DMS114 treated with DMSO at 0.1 percent for 48 hours (cell line): ENCODE data around the gene STARD10.

Experiments
- DNase-seq: peaks from one replicate; lab custom pipeline; 2025; ENCODE audit not compliant: unreplicated experiment; lab: John Stamatoyannopoulos, UW

The STARD10 gene

DNA sequence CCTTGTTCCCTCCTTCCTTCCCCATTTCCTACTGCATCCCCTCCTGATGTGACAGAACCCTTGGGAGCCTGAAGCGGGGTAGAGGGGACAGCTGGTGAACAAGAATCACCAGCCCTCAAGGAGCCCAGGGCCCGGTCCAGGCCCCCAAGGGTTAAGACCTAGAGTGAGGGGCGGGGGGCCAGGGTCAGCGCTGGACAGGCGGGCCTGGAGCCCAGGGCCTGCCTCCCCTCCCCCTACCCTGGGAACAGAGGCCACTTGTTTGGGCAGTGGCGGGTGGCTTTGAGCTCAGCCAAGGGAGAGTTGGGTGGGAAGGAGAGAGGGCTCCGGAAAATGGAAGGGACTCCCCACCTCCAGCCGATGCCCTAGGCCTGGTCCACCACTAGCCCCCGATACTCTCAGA, 43.8 kb downstream of the STARD10 start:
- no peak for DNase-seq

DNA sequence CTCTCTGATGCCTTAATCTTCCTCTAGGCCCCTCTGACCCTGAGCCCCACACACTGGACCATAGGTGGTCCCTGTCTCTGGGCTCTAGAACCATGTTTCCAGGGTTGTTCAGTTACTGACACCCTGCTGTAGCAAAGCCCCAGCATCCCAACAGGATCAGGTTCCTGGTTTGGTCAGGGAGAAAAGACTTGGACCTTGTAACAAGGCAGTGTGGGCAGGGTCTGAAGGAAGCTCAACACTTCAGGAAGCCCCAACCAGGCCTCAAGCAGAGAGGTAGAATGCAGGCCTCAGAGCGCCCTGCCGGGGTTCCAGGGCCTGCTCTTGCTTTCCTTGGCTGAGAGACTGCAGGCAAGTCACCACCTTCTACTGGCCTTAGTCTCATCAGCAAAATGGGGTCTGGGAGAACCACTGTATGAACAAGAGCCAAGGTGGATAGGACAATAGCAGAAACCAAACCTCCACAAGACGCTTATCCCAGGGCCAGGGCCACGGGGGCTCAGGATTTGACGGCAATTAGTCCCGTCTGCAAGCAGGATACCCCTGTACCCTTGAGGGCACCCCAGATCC, 46.5 kb downstream of the STARD10 start:
- no peak for DNase-seq

DNA sequence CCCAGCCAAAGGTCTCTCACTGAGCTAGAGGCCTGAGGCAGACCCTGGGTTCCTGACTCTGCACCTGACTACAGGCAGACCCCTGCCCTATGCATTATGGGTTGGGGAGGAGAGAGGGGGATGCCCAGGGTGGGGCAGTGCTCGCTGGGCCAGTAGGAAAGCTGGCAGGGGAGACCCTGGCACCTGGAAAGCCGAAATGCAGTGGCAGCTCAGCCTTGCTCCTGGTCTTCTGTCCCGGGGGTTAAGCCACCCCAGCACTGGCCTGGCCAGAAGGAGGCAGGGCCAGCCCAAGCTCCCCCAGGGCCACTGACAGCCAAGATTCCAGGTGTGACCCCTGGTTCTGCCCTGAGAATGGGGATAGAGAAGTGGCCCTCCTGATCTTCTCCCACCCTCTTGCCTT, 47.0 kb downstream of the STARD10 start:
- no peak for DNase-seq

DNA sequence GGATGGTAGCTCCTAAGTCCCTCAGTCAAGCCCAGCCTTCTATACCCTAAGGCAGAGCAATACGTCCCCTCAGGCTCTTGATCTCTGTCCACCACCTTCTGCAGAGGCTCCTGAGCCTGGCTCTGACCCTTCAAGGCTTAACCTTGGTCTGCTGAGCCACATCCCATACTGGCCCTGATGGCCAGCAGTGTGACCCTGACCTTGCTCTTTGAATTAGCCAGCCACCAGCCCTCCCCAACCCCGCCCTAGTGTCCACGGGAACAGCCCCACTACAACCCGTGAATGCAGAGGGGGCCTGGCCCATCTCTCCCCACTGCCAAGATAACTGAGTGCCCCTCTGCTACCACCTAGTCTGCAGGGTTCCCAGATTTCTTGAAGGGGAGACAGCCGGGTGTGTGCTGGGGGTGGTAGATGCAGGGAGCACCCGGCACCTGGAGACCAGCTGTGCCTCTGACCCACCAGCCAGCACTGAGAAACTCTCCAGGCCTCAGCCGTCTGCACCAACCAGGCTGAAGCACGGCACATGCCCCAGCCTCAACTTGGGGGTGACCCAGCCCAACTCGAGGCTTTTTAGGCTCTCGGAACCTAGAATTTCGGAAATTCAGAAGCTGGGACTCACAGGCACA, 47.8 kb downstream of the STARD10 start:
- no peak for DNase-seq

DNA sequence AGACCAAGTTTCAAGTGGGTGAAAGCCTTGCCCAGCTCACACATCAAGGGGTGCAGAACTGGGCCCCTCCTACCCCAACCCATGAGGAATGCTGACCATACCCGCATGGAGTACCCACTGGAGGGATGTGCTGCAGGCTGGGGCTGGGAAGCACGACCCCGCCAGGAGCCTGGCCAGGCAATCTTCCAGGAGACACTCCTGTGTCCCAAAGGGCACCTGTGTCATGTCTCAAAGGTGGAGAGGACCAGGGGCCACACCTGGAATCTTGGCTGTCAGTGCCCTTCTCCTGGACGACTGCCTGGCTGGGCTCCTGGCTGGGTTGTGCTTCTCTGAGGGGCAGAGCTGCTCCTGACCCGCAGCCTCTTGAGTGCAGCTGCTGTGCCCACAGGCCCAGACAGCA, 48.3 kb downstream of the STARD10 start:
- DNase-seq: no peak

DNA sequence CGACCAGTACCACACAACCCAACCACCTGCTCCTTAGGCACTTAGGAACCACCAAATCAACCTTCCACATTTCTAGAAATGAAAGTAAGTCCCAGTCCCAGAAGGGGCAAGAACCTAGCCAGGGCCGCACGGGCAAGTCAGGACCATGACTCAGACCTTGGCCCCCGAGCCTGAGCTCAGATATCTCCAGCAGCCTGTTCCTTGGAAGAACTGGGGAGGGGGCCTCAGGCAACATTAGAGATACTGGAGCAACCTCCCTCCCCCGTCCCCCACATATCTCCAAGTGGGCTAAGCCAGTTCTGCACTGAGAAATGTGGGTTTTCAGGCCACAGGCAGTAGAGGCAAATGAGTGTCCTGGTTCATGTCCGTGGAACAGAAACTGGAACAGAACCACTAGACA, 49.4 kb downstream of the STARD10 start:
- DNase-seq: no peak

DNA sequence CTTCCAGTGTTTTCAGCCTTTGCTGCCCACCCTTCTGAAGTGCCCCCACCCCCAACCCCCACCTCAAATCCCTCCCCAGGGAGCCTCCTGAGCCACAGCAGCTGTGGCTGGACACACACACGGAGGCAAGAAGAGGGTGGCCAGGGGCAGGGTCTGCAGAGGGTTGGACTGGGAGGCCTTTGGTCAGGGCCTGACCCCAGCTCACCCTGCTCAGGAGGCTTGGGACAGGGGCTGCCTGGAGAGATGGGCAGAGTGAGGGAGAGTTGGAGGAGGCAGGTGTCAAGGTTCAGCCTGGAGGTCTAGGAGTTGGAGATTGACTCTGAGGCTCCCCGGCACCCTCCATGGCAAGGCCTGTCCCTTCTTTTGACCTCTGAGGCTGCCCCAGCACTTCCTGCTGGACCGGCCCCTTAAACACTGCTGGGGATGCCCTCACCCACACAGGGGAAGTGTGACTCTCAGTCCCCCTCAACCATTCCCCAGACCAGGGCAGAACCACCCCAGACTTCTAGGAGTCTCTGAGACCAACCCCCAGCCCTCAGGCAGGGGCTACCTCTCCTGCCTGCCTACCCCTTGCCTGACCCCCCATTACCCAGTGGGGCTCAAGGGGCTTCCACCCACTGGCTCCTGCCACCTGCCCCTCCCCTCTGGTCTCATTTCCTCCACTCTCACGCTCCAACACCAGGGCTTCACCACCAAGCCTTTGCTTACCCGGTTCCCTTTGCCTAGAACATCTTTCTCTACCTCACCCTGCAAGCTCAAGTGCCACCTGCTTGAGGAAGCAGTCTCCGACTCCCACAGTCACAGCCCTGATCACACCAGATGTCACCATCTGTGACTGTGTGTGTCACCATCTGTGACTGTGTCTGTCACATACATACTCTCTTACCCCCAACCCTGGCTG, 50.3 kb downstream of the STARD10 start:
- DNase-seq: no peak

DNA sequence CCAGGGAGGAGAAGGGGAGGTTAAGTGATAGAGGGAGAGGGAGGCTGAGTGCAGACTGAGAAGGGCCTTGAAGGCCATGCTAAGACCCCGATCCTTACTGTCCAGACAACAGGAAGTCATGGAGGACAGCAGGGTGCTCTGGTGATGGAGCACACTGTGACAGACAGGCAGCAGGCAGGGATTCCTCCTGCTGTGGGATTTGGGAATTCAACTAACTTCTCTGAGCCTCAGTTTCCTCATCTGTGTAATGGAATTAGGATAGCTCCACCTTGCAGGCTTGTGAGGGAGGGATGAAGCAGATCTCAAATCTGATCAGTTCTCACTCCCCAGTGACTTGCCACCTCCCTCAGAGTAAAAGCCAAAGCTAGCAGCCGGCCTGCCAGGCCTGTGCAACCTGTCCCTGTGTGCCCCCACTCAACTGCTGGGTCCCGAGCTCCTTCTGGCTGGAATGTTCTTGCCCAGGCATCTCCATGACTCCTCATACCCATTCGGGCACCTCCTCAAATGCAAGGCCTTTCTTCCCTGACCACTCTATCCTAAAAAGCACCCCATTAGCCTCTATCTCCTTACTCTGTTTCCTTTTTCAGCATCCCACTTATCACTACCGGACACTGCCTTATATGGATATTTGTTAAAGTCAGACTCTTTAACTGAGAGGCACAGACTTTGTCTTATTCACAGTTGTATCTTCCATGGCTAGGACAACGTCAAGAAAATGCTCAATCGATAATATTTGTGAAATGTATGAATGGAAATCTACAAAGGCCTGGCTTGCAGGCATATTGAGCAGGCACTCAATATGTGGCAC, 51.1 kb downstream of the STARD10 start:
- no peak for DNase-seq

DNA sequence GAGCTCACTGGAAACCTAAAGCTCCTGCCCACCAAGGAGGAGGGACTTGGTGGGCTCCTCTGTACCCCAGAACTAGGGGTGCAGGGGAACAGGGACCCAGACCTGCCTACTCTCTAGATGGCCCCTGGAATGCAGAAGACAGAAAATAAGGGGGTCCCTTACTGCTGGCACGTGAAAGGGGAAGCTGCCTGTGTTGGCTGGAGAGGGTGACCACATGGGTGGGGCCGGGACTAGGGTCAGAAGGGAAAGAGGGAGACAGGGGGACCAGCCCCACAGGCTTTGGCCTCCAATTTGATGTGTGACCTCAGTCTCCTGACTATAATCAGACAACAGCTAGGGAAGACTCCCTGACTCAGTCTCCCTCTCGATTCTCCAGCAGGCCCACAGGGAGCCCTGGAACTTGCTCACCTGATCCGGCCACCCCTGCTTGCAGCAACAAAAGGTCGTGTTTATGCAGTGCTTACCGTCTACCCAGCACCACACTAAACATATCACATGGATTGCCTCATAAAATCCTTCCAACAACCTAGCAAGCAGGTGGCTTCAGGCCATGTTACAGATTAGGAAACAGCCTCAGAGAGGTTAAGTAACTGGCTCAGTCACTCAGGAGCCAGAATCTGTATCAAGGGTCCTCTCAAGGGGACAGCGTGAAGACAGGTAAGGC, 51.9 kb downstream of the STARD10 start:
- DNase-seq: no peak

DNA sequence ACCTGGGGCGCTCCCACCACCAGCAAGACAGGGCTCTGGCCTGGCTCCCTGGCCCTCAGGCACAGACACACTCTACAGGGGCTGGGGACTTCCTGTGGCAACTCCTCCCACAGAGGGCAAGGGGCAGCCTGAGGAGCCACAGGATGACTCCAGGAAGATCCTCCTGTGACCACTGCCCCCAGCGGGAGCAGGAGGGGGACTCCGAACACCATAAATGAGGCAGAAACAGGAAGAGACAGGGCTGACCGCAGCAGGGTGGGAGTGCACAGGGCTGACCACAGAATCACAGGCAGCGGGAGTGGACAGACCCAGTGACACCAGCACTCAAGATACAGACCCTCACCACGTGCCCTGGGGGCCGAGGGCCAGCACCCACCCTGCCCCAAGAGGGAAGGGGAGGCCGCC, 52.4 kb downstream of the STARD10 start:
- no peak for DNase-seq

DNA sequence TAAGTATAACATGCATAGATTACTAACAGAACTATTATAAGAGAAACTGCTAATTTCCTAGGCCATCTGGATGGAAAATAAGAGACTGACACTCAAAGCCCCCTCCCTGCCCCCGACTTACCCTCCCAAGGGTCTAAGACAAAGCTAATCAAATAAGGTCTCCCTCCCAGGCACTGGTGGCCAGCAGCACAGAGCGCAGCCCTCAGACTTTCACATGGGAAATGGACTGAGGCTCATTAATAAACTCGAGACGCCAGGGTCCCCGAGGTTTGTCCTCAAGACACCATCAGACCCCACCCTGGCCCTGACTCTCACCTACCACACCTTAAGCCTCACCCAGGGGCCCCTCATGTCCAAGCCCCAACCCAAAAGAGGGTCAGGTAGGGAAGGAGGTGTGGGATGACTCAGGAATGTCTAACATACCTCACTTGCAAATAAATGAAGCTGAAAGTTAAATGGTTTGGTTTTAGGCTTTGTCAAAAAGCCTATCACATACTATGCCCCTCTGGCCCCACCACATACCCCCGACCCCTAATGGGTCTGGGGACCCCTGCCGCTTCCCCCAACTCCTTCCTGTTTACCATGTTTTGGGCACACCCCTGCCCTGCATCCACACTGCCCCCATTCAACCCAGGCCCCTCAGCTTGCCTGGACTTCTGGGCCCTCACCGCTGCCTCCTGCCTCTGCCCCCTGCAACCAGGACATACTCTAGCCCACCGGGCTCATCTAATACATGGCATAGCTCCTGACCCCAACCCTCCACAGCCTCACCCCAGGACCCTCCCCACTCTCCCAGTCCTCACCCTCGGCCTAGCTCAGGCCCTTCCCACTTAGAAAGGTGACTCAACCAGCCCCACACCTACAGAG, 53.1 kb downstream of the STARD10 start:
- no peak for DNase-seq

DNA sequence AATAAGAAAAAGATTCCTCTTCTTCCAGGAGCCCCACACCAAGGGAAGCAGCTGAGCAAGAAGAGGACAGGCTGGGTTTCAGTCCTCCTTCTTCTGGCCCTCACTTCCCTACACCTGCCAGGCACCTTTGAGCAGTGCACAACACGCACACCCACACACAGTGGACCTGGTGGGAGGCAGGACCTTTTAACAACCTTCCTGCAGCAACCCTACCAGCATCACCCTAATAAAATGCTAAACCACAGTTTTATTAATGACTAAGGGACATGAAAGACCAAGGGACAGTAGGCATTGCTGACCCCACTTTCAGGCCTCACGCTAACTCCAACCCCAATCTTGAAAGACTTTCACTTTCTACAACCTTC, 53.8 kb downstream of the STARD10 start:
- no peak for DNase-seq

DNA sequence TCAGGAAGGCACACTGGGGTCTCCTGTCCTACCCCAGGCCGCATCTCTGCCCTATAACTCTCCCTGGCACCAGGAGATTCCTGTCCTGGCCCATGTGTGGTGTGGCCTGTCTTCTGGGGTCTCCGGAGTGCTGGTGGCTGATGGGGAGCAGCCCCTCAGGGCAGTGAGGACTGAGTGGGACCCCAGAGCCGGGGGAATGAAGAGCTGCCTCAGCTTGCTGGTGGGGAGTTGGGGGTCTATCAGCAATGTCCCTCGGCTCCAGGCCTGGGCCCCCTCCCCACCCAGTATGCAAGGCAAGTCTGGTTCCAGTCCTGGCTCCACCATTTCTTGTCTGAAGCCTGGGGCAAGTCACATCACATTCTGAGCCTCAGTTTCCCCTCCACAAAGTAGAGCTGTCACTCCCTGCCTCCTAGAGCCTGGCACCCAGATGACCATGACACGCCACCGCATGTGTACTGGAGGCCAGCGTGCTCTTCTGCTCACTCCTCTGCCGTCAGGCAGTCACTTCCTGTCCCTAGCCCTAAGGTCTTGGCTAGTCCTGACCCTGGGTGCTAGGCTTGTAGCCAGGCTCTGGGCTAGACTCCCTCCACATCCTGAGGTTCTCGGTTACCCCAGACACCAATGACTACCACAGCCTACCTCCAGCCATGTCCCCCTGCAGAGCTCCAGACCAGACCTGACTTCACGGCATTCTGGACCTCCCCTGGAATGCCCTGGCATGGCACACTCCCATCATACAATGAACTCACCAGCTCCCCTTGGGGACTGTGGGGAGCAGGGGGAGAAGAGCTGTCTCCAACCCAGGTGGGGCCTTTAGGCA, 54.4 kb downstream of the STARD10 start:
- no peak for DNase-seq

DNA sequence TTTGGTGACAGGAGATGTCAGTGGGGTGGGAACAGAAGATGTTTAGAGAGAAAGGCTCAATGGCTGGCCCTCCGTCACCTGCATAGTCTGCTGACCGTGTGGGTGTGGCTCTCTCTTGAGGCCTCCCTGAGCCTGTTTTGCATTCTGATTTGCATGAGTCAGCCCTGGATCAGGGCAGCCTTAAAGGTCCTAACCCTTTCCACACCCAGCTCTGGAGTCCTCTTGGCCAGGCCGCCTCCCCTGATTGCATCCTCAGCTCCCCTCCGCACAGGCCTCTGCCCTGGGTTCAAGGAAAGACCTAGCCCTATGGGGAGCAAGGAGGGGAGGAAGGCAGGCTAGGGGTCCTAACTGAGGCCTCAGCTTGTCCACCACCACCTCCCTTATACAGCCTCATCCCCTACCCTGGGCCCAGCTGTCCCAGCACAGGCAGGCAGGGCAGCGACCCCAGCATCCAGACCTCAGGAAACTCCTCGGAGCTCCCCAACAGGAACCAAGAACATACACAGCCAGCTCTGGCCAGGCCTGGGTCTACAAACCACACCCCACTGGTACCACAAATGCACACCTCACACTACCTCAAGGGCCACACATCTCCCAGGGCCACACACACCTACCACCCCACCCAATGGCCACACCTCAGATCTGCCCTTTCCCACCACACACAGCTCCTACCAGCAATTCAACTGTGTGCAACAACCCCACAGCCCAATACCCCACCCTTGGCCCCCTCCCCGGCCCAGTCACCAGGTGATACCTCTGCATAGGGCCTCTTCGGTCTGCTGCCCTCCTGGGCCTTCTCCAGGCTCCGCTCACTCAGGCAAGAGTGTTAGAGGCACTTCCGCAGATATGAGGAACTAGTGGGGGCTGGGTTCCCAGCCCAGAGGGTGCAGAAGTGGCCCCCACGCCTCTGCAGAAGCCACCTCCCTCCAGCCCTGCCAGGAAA, 55.4 kb downstream of the STARD10 start:
- DNase-seq: no peak

DNA sequence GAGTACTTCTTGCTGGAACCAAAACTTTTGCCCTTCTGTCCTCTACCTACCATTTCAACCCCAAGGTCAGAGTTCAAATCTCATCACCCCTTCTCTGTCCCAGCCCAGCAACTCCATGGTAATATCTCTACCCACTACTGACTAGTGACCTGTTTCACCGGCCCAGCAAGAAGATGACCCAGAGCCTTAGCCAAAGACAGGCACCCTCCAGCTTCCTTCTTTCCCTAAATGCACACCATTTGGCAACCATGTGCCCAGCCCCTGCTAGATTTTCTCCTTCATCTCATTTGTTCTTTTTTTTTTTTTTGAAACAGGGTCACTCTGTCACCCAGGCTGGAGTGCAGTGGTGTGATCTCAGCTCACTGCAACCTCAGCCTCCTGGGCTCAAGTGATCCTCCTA, 56.5 kb downstream of the STARD10 start:
- DNase-seq: no peak

DNA sequence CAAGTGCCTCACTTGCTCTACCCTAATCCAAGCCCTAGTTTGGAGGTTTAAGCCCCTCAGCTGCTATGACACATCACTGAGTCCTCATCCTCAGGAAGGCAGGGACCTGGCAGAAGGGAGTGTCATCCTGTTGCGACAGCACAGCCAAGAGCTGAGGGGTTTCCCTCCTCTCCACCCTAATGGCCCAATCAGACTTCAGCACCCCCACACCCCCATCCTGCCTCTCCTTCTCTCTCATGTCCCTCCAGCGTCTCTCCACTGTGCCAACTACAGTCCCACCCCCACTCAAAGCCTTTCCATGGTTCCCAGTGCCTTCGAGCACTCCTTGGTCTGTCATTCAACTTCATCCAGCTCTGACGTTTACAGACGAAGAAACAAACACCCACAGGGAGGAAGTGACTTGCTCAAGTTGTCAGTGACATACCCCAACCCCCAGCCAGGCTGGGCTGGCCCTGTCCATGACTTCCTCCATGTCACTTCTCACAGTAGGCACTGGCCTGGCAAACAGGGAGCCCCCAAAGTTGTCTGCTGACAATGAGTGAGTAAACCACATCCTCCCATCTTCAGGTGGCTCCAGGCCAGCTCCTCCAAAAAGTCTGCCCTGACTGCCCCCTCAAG, 57.3 kb downstream of the STARD10 start:
- no peak for DNase-seq

DNA sequence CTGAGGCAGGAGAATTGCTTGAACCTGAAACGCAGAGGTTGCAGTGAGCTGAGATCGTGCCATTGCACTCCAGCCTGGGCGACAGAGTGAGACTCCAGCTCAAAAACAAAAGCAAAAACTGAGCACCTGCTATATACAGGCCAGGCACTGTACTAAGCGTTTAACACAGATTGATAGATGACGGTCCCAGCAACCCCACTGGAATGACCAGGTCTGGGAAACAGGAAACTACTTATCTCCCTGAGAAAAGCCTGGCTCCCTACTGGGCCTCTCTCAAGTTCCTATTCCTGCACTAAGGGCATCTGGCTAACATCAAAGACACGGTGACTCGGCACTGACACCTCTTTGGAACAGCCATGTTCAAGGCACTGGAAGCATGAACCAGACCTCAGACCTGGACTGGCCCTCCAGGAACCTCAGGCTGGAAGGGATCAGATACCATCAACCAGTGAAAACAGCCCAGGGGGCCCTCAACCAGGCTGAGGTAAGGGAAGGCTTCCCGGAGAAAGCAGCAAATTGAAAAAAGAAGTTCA, 58.3 kb downstream of the STARD10 start:
- no peak for DNase-seq
